ENCODE measurements around the gene KCNT1. TPM values are rescaled to one million over a fixed set of nuclear protein-coding genes. Genes with fewer than 3 reads are reported as not detected.

KCNT1 gene
- polyA plus RNA-seq, 2 of the 4 experiments (the other 2 are of a cell fraction), result not detected

DNA sequence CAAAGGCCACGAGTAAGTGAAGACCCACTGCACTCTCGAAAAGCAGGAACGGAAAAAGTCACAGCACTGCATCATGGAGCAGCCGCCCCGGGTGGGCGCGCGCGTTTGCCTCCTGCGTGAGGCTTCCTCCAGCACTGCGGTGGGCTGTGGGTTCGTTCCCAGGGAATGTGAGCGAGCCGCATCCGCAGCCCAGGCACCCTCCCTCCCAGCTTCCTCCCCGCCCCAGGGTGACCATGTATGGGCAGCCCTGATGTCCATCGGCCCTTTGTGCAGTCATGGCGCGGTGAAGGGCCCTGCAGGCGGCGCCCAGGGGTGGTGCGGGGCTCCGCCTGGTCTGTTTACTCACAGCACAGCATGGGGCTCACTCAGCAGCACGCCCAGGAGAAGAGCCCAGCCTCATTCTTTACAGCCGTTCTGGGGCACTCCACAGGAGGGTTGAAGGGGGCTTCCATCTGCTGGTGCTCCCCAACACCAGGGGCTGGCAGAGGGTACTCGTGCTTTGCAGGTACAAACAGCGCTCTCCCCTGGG, 32.7 kb downstream of the KCNT1 start:
- ATAC-seq, result peak; percentile 45 to 62; a peak in 5 of 6 replicates
- Histone ChIP-seq H3K4me1 (peaks cover 9% of the 10 kb centered on the region; the same call in 1 of the 3 replicates), H3K9me3 (peaks cover 13% of the 10 kb centered on the region; the same call in 2 of the 3 replicates), H3K4me2 (peak overlapping the region; percentile 41), H3K27ac (no peak overlapping the region), H3K4me3 (no peak overlapping the region)
- no peak for FAIRE-seq
- DNase-seq (ENCODE audit: low read depth in 1 of 2, low spot score in 1 of 2), result no peak
- CTCF ChIA-PET, result no interaction called here
- TF ChIP-seq RFX5 (IDR thresholded peaks at IDR 0.05) (no peak), EHMT2 (IDR thresholded peaks at IDR 0.05; ENCODE audit: low read depth) (no peak), HOXB13 (CRISPR knock-in tag; IDR thresholded peaks at IDR 0.05; ENCODE audit: low read depth) (no peak), BHLHE40 (IDR thresholded peaks at IDR 0.05; ENCODE audit: low read depth, low read length) (no peak), PHF8 (IDR thresholded peaks at IDR 0.05; ENCODE audit: borderline replicate concordance, low read depth) (no peak), CHD4 (IDR thresholded peaks at IDR 0.05; ENCODE audit: borderline replicate concordance) (no peak), NR3C1 (IDR thresholded peaks at IDR 0.05) (no peak), ZC3H11A (IDR thresholded peaks at IDR 0.05) (no peak), CBX2 (IDR thresholded peaks at IDR 0.05; ENCODE audit: borderline replicate concordance, low read depth) (no peak)
- TF ChIP-seq, protein P1, sequence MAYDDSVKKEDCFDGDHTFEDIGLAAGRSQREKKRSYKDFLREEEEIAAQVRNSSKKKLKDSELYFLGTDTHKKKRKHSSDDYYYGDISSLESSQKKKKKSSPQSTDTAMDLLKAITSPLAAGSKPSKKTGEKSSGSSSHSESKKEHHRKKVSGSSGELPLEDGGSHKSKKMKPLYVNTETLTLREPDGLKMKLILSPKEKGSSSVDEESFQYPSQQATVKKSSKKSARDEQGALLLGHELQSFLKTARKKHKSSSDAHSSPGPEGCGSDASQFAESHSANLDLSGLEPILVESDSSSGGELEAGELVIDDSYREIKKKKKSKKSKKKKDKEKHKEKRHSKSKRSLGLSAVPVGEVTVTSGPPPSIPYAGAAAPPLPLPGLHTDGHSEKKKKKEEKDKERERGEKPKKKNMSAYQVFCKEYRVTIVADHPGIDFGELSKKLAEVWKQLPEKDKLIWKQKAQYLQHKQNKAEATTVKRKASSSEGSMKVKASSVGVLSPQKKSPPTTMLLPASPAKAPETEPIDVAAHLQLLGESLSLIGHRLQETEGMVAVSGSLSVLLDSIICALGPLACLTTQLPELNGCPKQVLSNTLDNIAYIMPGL (CRISPR knock-in tag; IDR thresholded peaks at IDR 0.05; ENCODE audit: borderline replicate concordance), result no peak
- TF ChIP-seq, protein P2, sequence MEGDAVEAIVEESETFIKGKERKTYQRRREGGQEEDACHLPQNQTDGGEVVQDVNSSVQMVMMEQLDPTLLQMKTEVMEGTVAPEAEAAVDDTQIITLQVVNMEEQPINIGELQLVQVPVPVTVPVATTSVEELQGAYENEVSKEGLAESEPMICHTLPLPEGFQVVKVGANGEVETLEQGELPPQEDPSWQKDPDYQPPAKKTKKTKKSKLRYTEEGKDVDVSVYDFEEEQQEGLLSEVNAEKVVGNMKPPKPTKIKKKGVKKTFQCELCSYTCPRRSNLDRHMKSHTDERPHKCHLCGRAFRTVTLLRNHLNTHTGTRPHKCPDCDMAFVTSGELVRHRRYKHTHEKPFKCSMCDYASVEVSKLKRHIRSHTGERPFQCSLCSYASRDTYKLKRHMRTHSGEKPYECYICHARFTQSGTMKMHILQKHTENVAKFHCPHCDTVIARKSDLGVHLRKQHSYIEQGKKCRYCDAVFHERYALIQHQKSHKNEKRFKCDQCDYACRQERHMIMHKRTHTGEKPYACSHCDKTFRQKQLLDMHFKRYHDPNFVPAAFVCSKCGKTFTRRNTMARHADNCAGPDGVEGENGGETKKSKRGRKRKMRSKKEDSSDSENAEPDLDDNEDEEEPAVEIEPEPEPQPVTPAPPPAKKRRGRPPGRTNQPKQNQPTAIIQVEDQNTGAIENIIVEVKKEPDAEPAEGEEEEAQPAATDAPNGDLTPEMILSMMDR (IDR thresholded peaks at IDR 0.05), result no peak
- TF ChIP-seq, protein P3, sequence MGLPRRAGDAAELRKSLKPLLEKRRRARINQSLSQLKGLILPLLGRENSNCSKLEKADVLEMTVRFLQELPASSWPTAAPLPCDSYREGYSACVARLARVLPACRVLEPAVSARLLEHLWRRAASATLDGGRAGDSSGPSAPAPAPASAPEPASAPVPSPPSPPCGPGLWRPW (IDR thresholded peaks at IDR 0.05), result no peak
- WGBS (ENCODE audit: missing lambda C conversion rate), result 26% methylated on average over 17 of the region's 27 CpGs
- POLR2A ChIA-PET, result no interaction called here

DNA sequence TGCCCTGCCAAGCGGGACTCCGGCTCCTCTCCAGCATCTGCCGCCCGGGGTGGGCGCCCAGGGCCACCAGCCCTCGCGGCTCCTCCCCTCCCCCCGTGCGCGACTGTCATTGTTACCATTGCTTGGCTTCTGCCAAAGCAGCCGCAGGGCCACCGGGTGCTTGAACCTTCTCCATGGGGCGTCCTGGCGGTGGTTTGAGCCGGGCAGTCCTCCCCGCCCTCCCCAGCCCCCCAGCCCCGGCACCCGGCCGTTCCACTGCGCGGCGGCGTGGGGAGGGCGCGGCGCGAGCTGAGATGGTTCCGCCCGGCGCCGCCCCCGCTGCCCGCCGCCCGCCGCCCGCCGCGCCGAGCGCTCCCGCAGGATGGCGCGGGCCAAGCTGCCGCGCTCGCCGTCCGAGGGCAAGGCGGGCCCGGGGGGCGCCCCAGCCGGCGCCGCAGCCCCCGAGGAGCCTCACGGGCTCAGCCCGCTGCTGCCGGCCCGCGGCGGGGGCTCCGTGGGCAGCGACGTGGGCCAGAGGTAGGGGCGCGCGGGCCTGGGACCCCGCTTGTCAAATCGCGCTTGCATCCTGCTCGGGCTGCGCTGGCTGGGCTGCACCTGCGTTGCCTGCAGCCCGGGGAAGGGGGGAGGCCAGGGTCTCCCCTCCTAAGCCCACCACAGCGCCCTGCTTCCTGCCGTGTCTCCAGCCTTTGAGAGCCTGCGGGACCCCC, 34.4 kb downstream of the KCNT1 start:
- DNase-seq (ENCODE audit: low read depth in 1 of 2, low spot score in 1 of 2), result no peak
- ChIA-PET CTCF (no interaction called here), POLR2A (no interaction called here)
- Histone ChIP-seq H3K9me3 (peaks cover 6% of the 10 kb centered on the region; the same call in 2 of the 3 replicates), H3K4me1 (peaks cover 9% of the 10 kb centered on the region; the same call in 1 of the 3 replicates), H3K4me3 (no peak overlapping the region; the same call in 2 of the 3 replicates), H3K4me2 (peak overlapping the region; percentile 60), H3K27ac (peak overlapping the region in 1 of 2 experiments; percentile 24; a peak in 1 of 6 replicates)
- TF ChIP-seq NR3C1 (IDR thresholded peaks at IDR 0.05), result no peak
- TF ChIP-seq, protein P4, sequence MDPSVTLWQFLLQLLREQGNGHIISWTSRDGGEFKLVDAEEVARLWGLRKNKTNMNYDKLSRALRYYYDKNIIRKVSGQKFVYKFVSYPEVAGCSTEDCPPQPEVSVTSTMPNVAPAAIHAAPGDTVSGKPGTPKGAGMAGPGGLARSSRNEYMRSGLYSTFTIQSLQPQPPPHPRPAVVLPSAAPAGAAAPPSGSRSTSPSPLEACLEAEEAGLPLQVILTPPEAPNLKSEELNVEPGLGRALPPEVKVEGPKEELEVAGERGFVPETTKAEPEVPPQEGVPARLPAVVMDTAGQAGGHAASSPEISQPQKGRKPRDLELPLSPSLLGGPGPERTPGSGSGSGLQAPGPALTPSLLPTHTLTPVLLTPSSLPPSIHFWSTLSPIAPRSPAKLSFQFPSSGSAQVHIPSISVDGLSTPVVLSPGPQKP (IDR thresholded peaks at IDR 0.05; ENCODE audit: low read depth, low read length), result no peak
- no peak for ATAC-seq
- FAIRE-seq, result no peak
- WGBS (ENCODE audit: missing lambda C conversion rate), result no CpG with 5 or more reads among the region's 78 CpGs

DNA sequence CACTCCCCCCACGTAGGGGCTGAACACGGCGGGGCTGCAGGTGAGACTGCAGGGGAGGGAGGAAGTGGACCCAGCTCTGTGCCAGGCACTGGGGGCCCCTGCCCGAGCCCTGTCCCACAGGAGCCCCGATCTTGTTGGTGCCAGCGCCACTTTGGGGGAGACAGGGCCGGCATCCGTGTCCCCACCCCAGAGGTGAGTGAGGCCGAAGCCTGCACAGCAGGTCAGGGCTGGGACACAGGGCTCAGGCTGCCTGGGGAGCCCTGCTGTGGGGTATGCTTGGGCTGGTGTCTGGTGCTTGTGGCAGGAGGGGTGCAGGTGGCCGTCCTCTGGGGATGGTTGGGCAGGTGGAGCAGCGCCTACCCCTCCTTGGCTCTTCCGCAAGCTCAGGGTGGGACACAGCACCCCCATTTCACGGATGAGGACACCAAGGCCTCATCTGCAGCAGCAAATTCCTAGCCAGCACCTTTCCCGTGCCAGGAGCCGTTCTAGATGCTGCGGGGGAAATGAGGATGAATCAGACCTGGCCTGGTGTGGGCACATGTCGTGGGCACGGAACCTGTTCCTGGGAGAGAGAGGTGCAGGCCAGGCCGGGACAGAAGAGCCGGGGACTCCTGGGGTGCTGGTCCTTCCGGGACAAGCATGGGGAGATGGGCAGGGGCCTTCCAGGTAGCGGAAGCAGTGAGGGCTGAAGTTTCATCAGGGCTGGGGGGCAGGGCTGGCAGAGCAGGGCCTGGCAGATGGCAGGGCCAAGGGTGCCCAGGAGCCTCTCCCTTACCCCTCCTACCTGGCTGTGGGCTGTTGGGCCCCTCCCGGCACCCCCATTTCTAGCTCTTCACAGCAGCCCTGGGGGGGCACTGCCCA, 35.2 kb downstream of the KCNT1 start:
- Histone ChIP-seq H3K9me3 (peaks cover 3% of the 10 kb centered on the region; the same call in 1 of the 3 replicates), H3K27ac (no peak overlapping the region), H3K4me3 (no peak overlapping the region; the same call in 2 of the 3 replicates), H3K4me1 (peaks cover 9% of the 10 kb centered on the region; the same call in 1 of the 3 replicates), H3K4me2 (peak overlapping the region; percentile 60; the same call in 2 of the 3 replicates)
- FAIRE-seq (no peak), ATAC-seq (no peak), DNase-seq (ENCODE audit: low read depth in 1 of 2, low spot score in 1 of 2) (no peak)
- WGBS (ENCODE audit: missing lambda C conversion rate), result 35% methylated on average over 20 of the region's 23 CpGs
- POLR2A ChIA-PET, result no interaction called here
- CTCF ChIA-PET, result no interaction called here
- TF ChIP-seq HEYL (CRISPR knock-in tag; IDR thresholded peaks at IDR 0.05), result no peak
- no peak for TF ChIP-seq NR3C1 (IDR thresholded peaks at IDR 0.05)
- TF ChIP-seq CHD4 (IDR thresholded peaks at IDR 0.05; ENCODE audit: borderline replicate concordance), result no peak
- no peak for TF ChIP-seq MAFK (IDR thresholded peaks at IDR 0.05; ENCODE audit: partially characterized antibody)
- no peak for TF ChIP-seq HOXA7 (CRISPR knock-in tag; IDR thresholded peaks at IDR 0.05)
- no peak for TF ChIP-seq MAZ (IDR thresholded peaks at IDR 0.05; ENCODE audit: borderline replicate concordance, low read depth, low read length)
- TF ChIP-seq, protein P1 (CRISPR knock-in tag; IDR thresholded peaks at IDR 0.05; ENCODE audit: borderline replicate concordance), result no peak
- TF ChIP-seq POLR2AphosphoS2 (conservative IDR thresholded peaks at IDR 0.05; ENCODE audit: low read length), result no peak
- TF ChIP-seq POLR2A (IDR thresholded peaks at IDR 0.05; ENCODE audit: low read length), result no peak
- no peak for TF ChIP-seq RFX5 (IDR thresholded peaks at IDR 0.05)
- no peak for TF ChIP-seq CBX8 (IDR thresholded peaks at IDR 0.05)
- TF ChIP-seq JUN (IDR thresholded peaks at IDR 0.05), result no peak
- TF ChIP-seq RARB (CRISPR knock-in tag; IDR thresholded peaks at IDR 0.05), result no peak
- TF ChIP-seq RAD21 (conservative IDR thresholded peaks at IDR 0.05 in 1 of 2, IDR thresholded peaks at IDR 0.05 in 1 of 2), result no peak
